ENCODE measurements around the gene OR6B1. TPM values are rescaled to one million over a fixed set of nuclear protein-coding genes. Genes with fewer than 3 reads are reported as not detected.

Gene OR6B1
- total RNA-seq = not detected in 2 replicates

DNA sequence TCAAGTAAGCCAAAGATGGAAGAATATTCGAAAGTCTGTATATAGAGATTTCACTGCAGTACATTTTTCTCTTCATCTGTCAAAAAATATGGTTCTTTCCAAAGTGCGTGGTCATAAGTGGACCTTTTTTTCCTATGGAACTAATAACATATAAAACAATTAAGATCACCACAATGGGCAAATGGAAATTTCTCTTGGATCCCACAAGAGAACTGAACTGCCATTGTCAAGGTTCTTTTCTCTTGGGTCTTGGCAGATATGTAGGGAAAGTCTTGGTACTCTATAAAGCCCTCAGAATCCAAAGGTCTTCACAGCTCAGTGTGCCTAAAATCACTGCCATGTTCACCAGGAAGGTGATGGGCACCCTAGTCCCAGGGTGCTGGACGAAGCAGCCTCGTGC is at the start of gene OR6B1:
Gene OR6B1, plus strand, starts transcription at position 301 of the 400 bp plus-strand sequence. CDS start 3,677 bp downstream, outside the sequence.

DNA sequence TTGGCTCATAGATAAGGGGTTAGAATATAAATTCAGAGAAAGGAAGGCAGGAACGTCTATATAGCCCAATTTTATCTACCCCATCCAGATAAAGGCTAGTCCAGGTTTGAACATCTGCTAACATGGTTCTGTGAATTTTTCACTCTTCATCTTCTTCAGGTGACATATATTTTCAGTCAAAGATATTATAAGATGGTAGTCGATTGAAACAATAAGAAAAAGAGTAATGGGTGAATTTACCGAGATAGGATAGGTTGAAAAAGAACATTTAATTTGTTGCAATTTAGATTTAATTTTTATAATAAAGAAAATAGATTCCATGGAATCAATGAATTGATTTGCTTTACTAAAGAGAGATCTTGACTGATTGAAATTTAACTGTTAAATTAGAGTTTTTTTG is 45.6 kb upstream of the OR6B1 start, which contains the start of gene OR2F1:
Gene OR2F1, plus strand, starts transcription at position 301 of the 400 bp plus-strand sequence. CDS start 5,127 bp downstream, outside the sequence.

DNA sequence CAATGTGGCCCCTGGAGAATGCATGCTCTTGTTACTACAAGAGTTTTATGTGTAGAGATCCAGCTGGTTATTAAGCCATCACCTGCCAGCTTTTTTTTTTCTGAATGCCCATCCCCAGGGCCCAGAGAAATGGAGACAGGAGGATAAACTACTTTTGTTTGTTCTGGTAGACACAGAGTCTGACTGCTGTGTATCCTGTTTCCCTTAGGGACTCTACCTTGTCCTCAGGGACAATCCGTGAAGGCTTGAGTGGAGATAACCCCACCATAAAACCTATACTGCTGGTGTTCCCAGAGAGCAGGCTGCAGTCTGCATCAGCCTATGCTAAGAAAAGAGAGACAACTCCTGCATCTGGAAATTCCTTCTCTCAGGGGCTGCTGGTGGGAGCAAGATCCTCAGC is 48.5 kb downstream of the OR6B1 start, which contains the start of gene OR2A5:
Gene OR2A5, plus strand, starts transcription at position 301 of the 400 bp plus-strand sequence. CDS start 1,454 bp downstream, outside the sequence.

Other genes with a start within 250 kb of the OR6B1 start
- 0.65 and 0.97 TPM in 2 replicates for gene CTAGE6, start 242.6 kb upstream of the OR6B1 start, total RNA-seq
- gene TCAF1, start 98.1 kb upstream of the OR6B1 start, total RNA-seq = 99.5 and 101 TPM in 2 replicates
- not detected in 2 replicates for gene OR2F2, start 65.1 kb upstream of the OR6B1 start, total RNA-seq
- gene OR2F1, start 45.5 kb upstream of the OR6B1 start, total RNA-seq = not detected in 2 replicates
- gene OR2A5, start 48.6 kb downstream of the OR6B1 start, total RNA-seq = not detected in 2 replicates
- not detected in 2 replicates for gene OR2A25, start 69.5 kb downstream of the OR6B1 start, total RNA-seq
- not detected in 2 replicates for gene OR2A12, start 86.0 kb downstream of the OR6B1 start, total RNA-seq
- not detected in 2 replicates for gene OR2A2, start 109.3 kb downstream of the OR6B1 start, total RNA-seq
- gene OR2A14, start 122.9 kb downstream of the OR6B1 start, total RNA-seq = not detected in 2 replicates
- 0.49 and 1.9 TPM in 2 replicates for gene CTAGE4, start 183.1 kb downstream of the OR6B1 start, total RNA-seq
- gene ARHGEF35, start 195.5 kb downstream of the OR6B1 start, total RNA-seq = 2.7 and 2.8 TPM in 2 replicates
- gene OR2A42, start 239.3 kb downstream of the OR6B1 start, total RNA-seq = under 0.01 TPM in 1 of 2 replicates, not detected in the other

Measured in hair follicle dermal papilla cell (primary cell).